Gastrocnemius medialis (tissue), 4 donors: ENCODE results near the gene SLC35B3.

Experiments used
- CTCF ChIP-seq, 5 experiments: fragments of 450-650 bp in 3 of 5; fragments of 200-600 bp in 2 of 5; sonication (generic) in 2 of 5; IDR thresholded peaks in 4 of 5; conservative IDR thresholded peaks in 1 of 5; 1 replicate in 4 of 5; 2 replicates in 1 of 5; pipeline ENCODE4 v1.5.1; 2016 to 2019; ENCODE audit warnings: antibody characterized with exemption in 5 of 5, mild to moderate bottlenecking in 3 of 5, moderate library complexity in 3 of 5
- POLR2A ChIP-seq, 2 donors: fragments of 450-650 bp; IDR thresholded peaks; one replicate each; pipeline ENCODE4 v1.6.1; 2017; ENCODE audit warnings: antibody characterized with exemption in 2 of 2, mild to moderate bottlenecking in 2 of 2, moderate library complexity in 2 of 2

GRCh38 chr6:8468552-8469356 is 33.4 kb upstream of the SLC35B3 start:
- no peak for TF ChIP-seq CTCF (IDR thresholded peaks at IDR 0.05 in 4 of 5, conservative IDR thresholded peaks at IDR 0.05 in 1 of 5)
- TF ChIP-seq POLR2A (IDR thresholded peaks at IDR 0.05): no peak
